Neural progenitor cell (in vitro differentiated cells): ENCODE data around the gene BHMT.

Source experiments
- CTCF ChIP-seq: fragments of 200-600 bp; sonication (generic); IDR thresholded peaks from 2 replicates; pipeline ENCODE4 v1.5.1; 2017; ENCODE audit warnings: antibody characterized with exemption, mild to moderate bottlenecking
- EZH2 ChIP-seq: fragments of 200-600 bp; sonication (generic); IDR thresholded peaks from 2 replicates; pipeline ENCODE4 v1.6.1; 2017; ENCODE audit warnings: antibody characterized with exemption, mild to moderate bottlenecking, moderate library complexity
- EZH2phosphoT487 ChIP-seq: fragments of 200-600 bp; sonication (generic); IDR thresholded peaks from 2 replicates; pipeline ENCODE4 v1.6.1; 2017; ENCODE audit warnings: antibody characterized with exemption

GRCh38 chr5:79074641-79075040 lies 37.0 kb upstream of the BHMT start:
- no peak for TF ChIP-seq CTCF
- no peak for TF ChIP-seq EZH2
- no peak for TF ChIP-seq EZH2phosphoT487
